HL-60/S4 (cell line): Measurements from ENCODE around the gene PCDHGA6.
"Not testable (repeated sequence)": the region's sequence is repeated elsewhere in the genome, so short reads cannot be mapped to it uniquely, and the experiment has no call there.

Source experiments
- in situ Hi-C: fragments of 300-500 bp; cut with MboI; formaldehyde crosslinking; loops from 2 replicates; pipeline ENCODE4 v1.14.3; 2022; ENCODE audit warnings: low sequenced_read_pairs

Gene PCDHGA6

DNA sequence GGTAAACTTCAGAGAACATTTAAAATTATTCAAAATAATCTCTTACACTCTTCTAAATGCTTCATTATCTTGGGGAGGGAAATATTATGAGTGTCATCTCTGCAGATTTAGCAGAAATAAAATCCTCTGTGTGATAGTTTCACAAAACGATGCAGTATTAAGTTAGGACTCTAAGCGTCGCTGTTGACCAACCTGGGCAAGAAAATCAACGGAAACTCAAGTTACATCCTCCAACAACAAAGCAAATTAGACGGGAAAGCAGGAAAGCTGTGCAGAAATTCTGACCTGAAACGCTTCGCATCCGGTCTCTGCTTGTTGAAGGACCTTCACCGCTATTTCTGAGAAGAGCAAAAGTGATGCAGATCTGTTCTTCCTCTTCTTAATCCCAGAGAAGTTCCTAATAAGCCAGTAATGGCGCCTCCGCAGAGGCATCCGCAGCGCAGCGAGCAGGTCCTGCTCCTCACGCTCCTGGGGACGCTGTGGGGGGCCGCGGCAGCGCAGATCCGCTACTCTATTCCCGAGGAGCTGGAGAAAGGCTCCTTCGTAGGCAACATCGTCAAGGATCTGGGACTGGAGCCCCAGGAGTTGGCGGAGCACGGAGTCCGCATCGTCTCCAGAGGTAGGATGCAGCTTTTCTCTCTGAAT, at the start of gene PCDHGA6:
TSS of gene PCDHGA6 (plus strand) at position 219 of the 645 bp plus-strand sequence. CDS start at position 412, 193 bp downstream.
- in situ Hi-C loops = no loop called here

DNA sequence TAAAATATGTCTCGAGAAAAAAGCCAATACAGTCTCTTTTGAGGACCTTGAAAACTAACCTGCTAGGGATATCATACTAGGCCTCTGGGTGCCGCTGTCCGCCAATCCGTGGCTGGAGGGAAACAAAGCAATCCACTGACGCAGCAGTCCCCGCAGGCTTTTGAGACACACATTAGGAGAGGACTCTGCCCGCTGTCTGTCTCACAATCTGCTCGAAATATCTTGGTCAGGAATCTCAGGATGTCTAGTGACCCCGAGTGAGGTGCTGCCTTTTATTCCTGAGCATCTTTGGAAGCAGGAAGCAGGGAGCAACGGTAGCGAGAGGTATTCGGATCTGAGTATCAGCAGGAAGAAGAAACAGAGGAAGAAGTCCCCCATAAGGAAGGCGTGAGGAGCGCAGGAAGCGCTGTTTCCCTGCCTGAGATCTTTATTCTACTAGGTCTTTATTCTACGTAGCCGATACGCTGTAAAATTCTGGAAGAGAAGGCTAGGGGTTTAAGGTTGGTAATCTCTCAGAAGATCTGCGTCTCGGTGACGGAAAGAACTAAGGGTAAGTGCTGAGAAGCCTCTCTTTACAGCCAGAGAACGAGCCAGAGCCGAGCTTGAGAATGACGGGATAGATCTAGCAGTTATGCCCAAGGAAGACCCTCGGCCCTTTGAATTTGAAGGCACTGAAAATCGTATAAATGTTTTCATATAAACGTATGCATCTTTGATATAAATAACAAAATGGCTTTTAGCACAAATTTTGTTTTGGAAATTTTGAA, 47.4 kb upstream of the PCDHGA6 start:
- in situ Hi-C loops = no loop called here

DNA sequence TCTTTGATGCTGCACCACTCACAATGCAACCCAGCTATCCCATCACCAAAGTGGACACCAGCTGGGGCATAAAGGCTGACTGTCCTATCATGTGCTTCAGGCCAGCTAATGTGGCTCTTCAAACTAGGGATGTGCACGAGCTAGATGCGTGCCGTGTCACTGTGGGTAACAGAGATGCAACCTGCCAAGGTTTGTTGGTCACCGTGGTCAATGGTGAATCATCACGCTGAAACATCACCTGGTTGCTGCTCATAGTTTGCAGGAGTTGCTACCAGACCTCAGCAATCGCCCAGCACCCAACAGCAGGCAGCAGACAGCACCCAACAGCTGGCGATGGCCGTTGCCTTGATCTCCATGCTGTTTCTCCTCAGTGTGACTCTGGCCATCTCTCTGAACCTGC, 45.5 kb upstream of the PCDHGA6 start:
- in situ Hi-C loops = no loop called here

DNA sequence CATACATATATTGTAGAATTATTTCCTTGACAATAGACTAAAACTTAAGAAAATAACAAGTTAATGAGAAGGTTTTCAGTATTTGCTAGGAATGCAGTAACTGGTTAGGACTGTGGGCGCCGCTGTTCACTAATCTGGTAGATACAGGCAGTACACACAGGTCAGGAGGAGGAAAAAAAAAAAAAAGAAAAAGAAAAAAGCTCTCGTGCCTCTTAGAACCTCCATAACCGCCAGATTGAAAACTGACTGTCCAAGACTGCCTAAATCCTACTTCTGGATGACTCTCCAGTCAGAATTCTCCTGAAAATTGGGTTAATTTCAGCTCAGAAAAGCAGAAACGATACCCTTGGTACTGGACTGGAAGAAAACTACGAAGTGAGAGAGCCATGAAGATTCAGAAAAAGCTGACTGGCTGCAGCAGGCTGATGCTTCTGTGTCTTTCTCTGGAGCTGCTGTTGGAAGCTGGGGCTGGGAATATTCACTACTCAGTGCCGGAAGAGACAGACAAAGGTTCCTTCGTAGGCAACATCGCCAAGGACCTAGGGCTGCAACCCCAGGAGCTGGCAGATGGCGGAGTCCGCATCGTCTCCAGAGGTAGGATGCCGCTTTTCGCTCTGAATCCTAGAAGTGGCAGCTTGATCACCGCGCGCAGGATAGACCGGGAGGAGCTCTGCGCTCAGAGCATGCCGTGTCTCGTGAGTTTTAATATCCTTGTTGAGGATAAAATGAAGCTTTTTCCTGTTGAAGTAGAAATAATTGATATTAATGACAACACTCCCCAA, 43.2 kb upstream of the PCDHGA6 start, which contains the start of gene PCDHGA1:
TSS of gene PCDHGA1 (plus strand) at position 216 of the 782 bp plus-strand sequence.
- in situ Hi-C loops = no loop called here

DNA sequence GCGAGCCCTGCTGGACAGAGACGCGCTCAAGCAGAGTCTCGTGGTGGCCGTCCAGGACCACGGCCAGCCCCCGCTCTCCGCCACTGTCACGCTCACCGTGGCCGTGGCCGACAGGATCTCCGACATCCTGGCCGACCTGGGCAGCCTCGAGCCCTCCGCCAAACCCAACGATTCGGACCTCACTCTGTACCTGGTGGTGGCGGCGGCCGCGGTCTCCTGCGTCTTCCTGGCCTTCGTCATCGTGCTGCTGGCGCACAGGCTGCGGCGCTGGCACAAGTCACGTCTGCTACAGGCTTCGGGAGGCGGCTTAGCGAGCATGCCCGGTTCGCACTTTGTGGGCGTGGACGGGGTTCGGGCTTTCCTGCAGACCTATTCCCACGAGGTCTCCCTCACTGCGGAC, 41.1 kb upstream of the PCDHGA6 start:
- in situ Hi-C loops = not testable (repeated sequence)

DNA sequence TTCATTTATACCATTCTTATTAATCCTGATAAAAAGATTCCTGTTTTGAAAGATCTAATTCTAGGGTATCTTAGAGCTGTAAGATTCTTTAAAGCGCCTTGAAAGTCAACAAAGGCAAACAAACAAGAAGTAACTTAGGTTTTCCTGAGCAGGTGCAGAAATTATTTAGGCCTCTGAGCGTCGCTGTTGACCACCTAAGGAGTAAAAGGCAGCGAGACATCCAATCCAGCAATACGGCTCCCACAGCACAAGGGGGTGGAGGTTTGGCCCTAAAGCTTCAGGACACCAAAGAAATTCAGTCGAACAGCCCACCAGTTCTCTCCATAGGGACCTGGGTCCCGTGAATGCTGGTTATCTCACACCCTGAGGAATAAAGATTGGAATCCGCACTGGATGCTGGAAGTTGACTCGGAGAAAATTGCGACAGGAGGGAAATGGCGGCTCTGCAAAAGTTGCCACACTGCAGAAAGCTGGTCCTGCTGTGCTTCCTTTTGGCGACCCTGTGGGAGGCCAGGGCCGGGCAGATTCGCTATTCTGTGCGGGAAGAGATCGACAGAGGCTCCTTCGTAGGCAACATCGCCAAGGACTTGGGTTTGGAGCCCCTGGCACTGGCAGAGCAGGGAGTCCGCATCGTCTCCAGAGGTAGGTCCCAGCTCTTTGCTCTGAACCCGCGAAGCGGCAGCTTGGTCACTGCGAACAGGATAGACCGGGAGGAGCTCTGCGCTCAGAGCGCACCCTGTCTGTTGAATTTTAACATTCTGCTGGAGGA, 35.0 kb upstream of the PCDHGA6 start, which contains the start of gene PCDHGA2:
TSS of gene PCDHGA2 (plus strand) at position 223 of the 769 bp plus-strand sequence.
- in situ Hi-C loops = no loop called here

DNA sequence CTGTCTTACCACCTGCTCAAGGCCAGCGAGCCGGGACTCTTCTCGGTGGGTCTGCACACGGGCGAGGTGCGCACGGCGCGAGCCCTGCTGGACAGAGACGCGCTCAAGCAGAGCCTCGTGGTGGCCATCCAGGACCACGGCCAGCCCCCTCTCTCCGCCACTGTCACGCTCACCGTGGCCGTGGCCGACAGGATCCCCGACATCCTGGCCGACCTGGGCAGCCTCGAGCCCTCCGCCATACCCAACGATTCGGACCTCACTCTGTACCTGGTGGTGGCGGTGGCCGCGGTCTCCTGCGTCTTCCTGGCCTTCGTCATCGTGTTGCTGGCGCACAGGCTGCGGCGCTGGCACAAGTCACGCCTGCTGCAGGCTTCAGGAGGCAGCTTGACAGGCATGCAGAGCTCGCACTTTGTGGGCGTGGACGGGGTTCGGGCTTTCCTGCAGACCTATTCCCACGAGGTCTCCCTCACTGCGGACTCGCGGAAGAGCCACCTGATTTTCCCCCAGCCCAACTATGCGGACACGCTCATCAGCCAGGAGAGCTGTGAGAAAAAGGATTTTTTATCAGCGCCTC, 32.8 kb upstream of the PCDHGA6 start:
- in situ Hi-C loops = not testable (repeated sequence)

DNA sequence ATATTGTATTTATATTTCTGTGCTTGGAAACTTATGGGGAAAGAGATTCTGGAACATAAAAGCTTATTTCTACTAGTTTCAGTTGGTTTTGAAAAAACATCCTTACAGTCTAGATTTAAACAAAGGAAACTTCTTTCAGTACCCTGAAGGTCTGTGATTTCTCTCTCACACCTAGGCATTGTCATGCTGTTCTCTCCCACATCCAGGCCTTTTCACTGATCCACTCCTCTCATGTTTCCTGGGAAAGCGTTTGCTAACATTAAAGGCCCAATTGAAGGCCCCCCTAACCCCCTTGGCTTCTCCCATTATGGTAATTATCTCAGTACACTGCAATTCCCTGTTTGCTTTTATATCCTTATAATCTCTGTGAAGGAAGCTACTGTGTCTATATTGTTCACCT, 30.9 kb upstream of the PCDHGA6 start:
- in situ Hi-C loops = no loop called here

DNA sequence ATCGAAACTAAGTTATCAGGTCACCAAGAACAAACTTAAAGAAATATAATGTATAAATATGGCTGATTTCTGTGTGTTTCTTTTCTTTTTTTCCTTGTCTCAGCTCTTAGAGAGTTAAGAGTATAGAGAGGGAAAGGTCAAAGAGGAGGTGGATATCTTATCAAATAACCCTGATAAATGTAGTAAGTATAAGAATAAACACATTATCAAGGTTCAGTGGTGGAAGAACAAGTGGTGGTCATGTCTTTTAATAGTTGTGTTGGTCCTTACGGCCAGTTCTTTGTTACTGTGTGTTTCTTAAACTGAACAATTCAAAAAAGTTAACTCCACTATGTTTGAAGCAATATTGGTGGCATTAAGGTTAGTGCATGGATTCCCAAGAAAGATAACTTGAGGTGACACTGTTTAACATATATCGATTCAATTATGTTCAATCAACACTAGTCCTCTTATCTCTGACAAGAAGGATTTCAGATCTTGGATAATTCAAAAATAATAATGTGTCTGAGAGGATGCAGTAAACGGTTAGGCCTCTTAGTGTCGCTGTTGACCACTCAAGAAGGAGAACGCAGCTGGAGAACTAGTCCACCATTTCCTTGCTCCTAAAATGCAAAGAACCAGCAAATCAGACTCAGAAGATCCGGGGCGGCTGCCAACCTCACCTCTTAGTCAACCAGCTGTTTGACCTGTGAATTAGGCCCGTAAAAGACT, 30.3 kb upstream of the PCDHGA6 start, which contains the start of gene PCDHGA3:
TSS of gene PCDHGA3 (plus strand) at position 588 of the 711 bp plus-strand sequence. CDS start 205 bp downstream, outside the sequence.
- in situ Hi-C loops = no loop called here

DNA sequence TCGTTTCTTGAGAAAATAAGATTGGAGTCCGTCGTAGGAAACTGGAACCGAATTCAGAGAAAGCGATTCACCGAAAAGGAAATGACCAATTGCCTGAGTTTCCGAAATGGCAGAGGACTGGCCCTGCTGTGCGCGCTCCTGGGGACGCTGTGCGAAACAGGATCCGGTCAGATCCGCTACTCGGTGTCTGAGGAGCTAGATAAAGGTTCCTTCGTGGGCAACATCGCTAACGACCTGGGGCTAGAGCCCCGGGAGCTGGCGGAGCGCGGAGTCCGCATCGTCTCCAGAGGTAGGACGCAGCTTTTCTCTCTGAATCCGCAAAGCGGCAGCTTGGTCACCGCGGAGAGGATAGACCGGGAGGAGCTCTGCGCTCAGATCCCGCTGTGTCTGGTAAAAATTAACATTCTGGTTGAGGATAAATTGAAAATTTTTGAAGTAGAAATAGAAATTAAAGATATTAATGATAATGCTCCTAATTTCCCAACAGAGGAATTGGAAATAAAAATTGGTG, 29.7 kb upstream of the PCDHGA6 start:
- in situ Hi-C loops = no loop called here

DNA sequence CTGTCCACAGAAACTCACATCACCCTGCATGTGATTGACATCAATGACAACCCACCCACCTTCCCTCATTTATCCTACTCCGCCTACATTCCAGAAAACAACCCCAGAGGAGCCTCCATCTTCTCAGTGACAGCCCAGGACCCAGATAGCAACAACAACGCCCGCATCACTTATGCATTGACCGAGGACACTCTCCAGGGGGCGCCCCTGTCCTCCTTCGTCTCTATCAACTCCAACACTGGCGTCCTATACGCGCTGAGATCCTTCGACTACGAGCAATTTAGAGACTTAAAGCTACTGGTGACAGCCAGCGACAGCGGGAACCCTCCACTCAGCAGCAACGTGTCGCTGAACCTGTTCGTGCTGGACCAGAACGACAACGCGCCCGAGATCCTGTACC, 28.4 kb upstream of the PCDHGA6 start:
- in situ Hi-C loops = no loop called here

DNA sequence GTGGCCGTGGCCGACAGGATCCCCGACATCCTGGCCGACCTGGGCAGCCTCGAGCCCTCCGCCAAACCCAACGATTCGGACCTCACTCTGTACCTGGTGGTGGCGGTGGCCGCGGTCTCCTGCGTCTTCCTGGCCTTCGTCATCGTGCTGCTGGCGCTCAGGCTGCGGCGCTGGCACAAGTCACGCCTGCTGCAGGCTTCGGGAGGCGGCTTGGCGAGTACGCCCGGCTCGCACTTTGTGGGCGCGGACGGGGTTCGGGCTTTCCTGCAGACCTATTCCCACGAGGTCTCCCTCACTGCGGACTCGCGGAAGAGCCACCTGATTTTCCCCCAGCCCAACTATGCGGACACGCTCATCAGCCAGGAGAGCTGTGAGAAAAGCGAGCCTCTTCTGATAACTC, 27.7 kb upstream of the PCDHGA6 start:
- in situ Hi-C loops = not testable (repeated sequence)

DNA sequence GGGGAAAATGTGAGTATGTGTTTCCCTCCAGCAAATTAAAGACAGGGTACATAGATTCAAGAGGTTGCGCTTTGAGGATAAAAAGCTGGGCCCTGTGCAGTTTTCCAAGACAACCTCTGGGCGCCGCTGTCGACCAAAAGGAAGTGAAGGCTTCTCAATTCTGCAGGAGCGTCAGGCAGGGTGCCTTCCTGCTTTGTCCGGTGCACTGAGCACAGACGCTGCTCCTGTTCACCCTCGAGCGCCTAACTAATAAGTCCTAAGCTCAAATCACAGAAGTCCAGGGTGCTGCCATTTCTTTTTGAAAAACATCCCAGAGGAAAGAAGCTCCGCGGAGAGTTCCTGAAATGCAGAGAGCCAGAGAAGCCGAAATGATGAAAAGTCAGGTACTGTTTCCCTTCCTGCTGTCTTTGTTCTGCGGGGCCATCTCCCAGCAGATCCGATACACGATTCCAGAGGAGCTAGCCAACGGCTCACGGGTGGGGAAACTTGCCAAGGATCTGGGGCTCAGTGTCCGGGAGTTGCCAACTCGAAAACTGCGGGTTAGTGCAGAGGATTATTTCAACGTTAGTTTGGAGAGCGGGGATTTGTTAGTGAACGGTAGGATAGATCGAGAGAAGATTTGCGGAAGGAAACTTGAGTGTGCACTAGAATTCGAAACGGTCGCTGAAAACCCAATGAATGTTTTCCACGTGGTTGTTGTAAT, 23.6 kb upstream of the PCDHGA6 start, which contains the start of gene PCDHGB1:
TSS of gene PCDHGB1 (plus strand) at position 183 of the 703 bp plus-strand sequence. CDS start at position 345, 162 bp downstream.
- in situ Hi-C loops = no loop called here

DNA sequence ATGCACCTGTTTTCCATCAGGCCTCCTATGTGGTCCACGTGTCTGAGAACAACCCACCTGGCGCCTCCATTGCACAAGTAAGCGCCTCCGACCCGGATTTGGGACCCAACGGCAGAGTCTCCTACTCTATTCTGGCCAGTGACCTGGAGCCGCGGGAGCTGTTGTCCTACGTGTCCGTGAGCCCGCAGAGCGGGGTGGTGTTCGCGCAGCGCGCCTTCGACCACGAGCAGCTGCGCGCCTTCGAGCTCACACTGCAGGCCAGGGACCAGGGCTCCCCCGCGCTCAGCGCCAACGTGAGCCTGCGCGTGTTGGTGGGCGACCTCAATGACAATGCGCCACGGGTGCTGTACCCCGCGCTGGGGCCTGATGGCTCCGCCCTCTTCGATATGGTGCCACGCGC, 22.1 kb upstream of the PCDHGA6 start:
- in situ Hi-C loops = no loop called here

DNA sequence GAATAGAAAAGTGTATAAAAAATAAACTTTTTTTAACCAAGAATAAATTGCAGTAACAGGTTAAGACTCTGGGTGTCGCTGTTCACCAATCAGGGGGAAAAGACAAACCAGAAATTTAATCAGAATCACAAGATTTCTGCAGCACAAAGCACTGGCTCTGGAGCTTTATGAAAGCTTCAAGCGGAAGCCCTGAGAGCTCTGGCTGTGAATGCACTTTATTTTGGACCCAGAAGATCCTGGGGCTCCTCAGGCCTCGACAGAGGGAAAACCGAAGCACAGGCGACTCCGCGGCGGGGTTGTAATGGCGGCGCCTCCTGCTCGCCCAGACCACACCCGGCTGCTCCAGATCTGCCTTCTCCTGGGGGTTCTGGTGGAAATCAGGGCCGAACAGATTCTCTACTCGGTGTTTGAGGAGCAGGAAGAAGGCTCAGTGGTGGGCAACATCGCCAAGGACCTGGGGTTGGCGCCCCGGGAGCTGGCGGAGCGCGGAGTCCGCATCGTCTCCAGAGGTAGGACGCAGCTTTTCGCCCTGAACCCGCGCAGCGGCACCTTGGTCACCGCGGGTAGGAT, 18.7 kb upstream of the PCDHGA6 start, which contains the start of gene PCDHGA4:
TSS of gene PCDHGA4 (plus strand) at position 122 of the 570 bp plus-strand sequence. CDS start at position 209, 87 bp downstream.
- in situ Hi-C loops = no loop called here

DNA sequence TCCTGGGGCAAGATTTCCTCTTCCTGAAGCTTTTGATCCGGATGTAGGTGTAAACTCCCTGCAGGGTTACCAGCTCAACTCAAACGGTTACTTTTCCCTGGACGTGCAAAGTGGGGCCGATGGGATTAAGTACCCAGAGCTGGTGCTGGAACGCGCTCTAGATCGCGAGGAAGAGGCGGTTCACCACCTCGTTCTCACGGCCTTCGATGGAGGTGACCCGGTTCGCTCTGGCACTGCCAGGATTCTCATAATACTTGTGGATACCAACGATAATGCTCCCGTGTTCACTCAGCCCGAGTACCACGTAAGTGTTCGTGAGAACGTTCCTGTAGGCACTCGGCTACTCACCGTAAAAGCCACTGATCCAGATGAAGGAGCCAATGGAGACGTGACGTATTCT, 18.1 kb upstream of the PCDHGA6 start:
- in situ Hi-C loops = no loop called here

DNA sequence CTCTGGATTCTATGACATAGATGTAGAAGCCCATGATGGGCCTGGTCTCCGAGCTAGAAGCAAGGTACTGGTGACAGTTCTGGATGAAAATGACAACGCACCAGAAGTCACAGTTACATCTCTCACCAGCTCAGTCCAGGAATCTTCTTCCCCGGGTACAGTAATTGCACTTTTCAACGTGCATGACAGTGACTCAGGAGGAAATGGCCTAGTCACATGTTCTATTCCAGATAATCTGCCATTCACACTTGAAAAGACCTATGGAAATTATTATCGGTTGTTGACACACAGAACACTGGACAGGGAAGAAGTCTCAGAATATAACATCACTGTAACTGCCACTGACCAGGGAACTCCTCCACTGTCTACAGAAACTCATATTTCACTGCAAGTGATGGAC, 17.6 kb upstream of the PCDHGA6 start:
- in situ Hi-C loops = no loop called here

DNA sequence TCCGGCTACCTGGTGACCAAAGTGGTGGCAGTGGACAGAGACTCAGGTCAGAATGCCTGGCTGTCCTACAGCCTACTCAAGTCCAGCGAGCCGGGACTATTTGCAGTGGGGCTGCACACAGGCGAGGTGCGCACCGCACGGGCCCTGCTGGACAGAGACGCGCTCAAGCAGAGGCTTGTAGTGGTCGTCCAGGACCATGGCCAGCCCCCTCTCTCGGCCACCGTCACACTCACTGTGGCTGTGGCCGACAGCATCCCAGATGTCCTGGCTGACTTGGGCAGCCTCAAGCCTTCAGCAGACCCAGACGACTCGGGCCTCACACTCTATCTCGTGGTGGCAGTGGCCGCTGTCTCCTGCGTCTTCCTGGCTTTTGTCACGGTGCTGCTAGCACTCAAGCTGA, 16.7 kb upstream of the PCDHGA6 start:
- in situ Hi-C loops = no loop called here
